ENCODE results near the gene ABHD16B. TPM values are rescaled to one million over a fixed set of nuclear protein-coding genes. Genes with fewer than 3 reads are reported as not detected.

The ABHD16B gene
- total RNA-seq, 4 donors from 2014 or later = not detected

- 33 to 41% methylated on average over 17 to 22 of the region's 25 CpGs for WGBS, 2 donors
- DNase-seq = no peak
- no peaks in the 10 kb centered on the region for H3K9me3 ChIP-seq
- intact Hi-C loops (cut with DNase I) = no loop called here
- H3K4me1 ChIP-seq = peaks cover 23 to 77% (median 29%) of the 10 kb centered on the region in 3 donors
- TF ChIP-seq CTCF (IDR thresholded peaks at IDR 0.05) (no peak), POLR2A (IDR thresholded peaks at IDR 0.05) (no peak)
- no peaks in the 10 kb centered on the region for H3K27me3 ChIP-seq
- peak overlapping the region in 3 of 4 donors; percentile 4 to 39 (median 10) for H3K4me3 ChIP-seq
- H3K36me3 ChIP-seq = peaks cover 20 to 83% (median 25%) of the 10 kb centered on the region in 3 donors
- peak overlapping the region; percentile 83 to 89 (median 86) for H3K27ac ChIP-seq
Observed at GRCh38 chr20:63889241-63890200, 28.2 kb downstream of the ABHD16B start.

- Histone ChIP-seq H3K4me3 (peak overlapping the region in 3 of 4 donors; percentile 4 to 39 (median 10)), H3K27ac (peak overlapping the region; percentile 83 to 89 (median 86)), H3K36me3 (peaks cover 15 to 77% (median 20%) of the 10 kb centered on the region in 3 donors), H3K27me3 (no peaks in the 10 kb centered on the region), H3K9me3 (no peaks in the 10 kb centered on the region), H3K4me1 (peaks cover 24 to 73% (median 26%) of the 10 kb centered on the region in 3 donors)
- DNase-seq = no peak
- no peak for TF ChIP-seq CTCF (IDR thresholded peaks at IDR 0.05)
- TF ChIP-seq POLR2A (IDR thresholded peaks at IDR 0.05) = no peak
- WGBS, 2 donors = 51 to 72% methylated on average over 7 of the region's 7 CpGs
- intact Hi-C loops (cut with DNase I) = no loop called here
Observed at GRCh38 chr20:63890201-63890576, 28.9 kb downstream of the ABHD16B start.

GRCh38 chr20:63890616-63891015 is 29.3 kb downstream of the ABHD16B start:
- no peak for TF ChIP-seq POLR2A (IDR thresholded peaks at IDR 0.05)
- TF ChIP-seq CTCF (IDR thresholded peaks at IDR 0.05) = no peak
- peak overlapping the region; percentile 67 to 86 (median 84) for H3K27ac ChIP-seq
- H3K36me3 ChIP-seq = peaks cover 15 to 72% (median 18%) of the 10 kb centered on the region in 3 donors
- 32 to 61% methylated on average over 5 to 6 of the region's 7 CpGs for WGBS, 2 donors
- no peaks in the 10 kb centered on the region for H3K9me3 ChIP-seq
- no peak overlapping the region for H3K4me3 ChIP-seq
- H3K4me1 ChIP-seq = peaks cover 22 to 69% (median 23%) of the 10 kb centered on the region in 3 donors
- H3K27me3 ChIP-seq = no peaks in the 10 kb centered on the region
- no peak for DNase-seq
- intact Hi-C loops (cut with DNase I) = no loop called here

GRCh38 chr20:63891061-63892002 is 30.0 kb downstream of the ABHD16B start:
- Histone ChIP-seq H3K27me3 (no peaks in the 10 kb centered on the region), H3K36me3 (peaks cover 12 to 65% (median 18%) of the 10 kb centered on the region in 3 donors), H3K9me3 (no peaks in the 10 kb centered on the region), H3K4me1 (peaks cover 21 to 70% (median 22%) of the 10 kb centered on the region in 3 donors), H3K4me3 (no peak overlapping the region), H3K27ac (peak overlapping the region; percentile 67 to 86 (median 84))
- intact Hi-C loops (cut with DNase I) = no loop called here
- 73 to 90% methylated on average over 15 to 27 of the region's 29 CpGs for WGBS, 2 donors
- TF ChIP-seq POLR2A (IDR thresholded peaks at IDR 0.05) (no peak), CTCF (IDR thresholded peaks at IDR 0.05) (peak in 1 of 6 experiments; percentile 7)
- no peak for DNase-seq
